Stimulated activated CD8-positive, alpha-beta memory T cell treated with anti-CD3 and anti-CD28 coated beads, Interleukin-12 subunit alpha, Interleukin-12 subunit beta, amount 100 ng/mL, for 1 hour (primary cell): ENCODE results near the gene PLA2G4A.

Experiments
- DNase-seq: peaks from one replicate; pipeline ENCODE4 v3.0.0-alpha.2; 2020; ENCODE audit warnings: low read depth

PLA2G4A gene

DNA sequence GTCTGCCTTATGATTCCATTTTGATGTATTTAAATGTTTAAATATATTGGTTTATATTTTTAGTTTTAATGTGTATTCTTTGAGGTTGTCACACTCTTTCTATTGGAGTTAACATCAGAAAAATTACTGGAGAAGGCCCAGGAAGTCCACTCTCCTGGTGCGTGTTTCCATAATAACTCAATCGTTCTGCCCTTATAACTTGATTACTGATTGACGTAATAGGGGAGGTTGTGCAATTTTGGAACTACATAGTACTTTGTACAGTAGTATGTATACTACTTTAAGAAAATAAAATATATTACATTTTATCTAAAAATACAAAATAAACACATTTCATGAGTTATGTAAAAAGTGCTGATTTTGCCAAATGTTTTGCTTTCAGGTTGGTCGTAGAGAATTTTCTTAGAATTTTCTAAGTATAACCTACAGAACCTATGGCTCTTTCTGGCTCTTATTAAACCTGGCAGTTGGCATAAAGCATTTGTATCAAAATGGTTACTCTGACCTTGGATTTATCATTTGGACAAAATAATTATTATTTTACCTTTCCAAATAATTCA, 5.7 kb downstream of the PLA2G4A start:
- DNase-seq = no peak

DNA sequence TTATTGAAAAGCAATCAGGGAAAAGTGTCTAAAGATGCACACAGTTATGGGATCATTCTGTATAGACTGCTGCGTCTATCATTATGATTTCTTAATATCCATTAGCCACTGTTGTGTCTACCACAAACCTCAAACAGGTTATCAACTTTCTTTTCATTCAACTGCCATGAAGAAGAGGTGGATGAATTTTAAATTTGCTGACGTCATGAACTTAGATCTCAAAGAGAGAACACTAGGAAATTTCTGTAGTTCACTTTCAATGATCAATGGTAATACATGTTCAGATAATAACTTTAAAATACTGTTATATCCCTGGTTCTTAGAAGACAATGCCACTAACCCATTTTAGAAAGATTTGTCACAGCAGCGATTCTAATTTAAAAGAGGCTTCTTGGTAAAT, 6.7 kb downstream of the PLA2G4A start:
- DNase-seq = no peak

DNA sequence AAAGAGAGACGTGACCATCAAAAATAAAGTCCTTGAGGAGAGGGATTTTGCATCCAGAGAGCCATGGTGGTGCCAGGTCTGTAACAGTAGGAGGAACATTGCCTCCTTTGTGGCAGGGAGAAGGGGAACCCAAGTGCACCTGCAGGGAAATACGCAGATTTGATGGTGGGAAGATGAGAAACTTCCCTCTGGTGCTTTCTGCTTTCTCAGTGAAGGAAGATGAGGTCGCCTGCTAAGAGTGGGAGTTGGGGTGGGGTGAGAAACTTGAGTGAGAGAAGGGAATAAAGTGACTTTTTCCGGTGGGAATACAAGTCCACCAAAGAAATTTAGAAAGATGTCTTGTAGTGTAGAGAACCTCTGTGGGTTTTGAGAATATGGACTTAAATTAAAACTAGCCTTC, 9.1 kb downstream of the PLA2G4A start:
- no peak for DNase-seq

DNA sequence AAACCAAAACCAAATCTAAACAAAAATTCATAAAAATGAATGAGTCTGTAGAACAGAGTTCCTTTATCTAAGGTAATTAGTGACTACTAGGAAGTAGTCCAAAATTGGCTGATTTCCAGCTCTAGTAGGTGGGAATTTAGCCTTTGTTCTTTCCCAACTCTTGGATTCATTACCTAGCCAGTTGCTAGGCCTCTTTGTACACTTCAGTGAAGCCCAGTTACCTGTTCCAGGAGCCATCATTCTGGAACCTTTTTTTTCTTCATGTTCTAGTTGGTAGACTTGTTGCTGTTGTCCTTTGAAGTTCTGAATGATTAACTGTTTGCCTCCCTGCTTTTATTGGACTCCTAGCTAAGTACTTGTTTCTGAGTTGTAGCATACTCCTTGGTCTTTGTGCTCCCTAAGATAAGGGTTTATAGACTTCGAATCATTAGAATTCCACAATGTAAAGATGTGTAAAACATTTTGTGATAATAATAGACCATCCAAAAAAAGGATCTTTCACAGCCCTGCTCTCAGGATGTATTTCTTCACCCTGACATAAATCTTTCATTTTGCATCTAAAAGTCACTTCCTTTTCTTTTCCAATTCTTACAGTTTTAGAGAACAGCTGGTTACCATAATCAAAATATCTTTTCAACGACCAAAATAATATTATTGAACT, 9.8 kb downstream of the PLA2G4A start:
- DNase-seq = no peak

DNA sequence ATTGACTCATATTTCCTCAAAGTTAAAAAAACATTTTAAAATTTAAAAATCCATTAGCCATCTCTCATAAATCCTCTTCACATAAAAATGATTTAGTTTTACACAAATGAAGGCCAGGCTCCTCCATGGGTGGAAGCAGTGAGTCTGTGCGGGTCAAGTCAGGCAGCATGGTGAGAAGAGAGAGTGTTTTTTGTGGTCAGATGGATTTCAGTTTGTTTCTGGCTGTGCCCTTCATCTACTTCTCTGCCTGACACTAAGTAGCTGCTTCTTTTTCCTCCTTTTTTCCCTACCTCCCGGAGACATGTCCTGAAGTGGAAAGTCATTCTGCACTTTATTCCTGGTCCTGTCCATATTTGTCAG, 10.3 kb downstream of the PLA2G4A start:
- DNase-seq = no peak

DNA sequence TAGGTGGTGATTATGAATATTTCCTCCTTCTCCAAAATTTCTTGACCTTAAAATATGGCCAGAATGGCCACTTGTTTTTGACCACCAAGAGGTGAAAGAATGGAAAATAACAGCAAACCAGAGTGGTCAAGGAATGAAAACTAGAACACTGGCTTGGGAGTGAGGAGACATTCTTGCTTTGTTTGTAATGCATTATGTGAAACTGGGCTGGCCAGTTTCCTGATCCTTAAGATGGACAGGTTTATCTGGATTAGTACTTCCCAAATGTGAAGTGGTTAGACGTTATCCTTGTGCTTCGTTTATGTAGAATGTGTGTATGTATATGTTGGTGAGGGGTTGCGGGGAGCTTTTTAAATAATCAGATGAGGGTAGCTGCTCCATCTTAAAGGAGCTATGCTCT, 12.8 kb downstream of the PLA2G4A start:
- DNase-seq = no peak

DNA sequence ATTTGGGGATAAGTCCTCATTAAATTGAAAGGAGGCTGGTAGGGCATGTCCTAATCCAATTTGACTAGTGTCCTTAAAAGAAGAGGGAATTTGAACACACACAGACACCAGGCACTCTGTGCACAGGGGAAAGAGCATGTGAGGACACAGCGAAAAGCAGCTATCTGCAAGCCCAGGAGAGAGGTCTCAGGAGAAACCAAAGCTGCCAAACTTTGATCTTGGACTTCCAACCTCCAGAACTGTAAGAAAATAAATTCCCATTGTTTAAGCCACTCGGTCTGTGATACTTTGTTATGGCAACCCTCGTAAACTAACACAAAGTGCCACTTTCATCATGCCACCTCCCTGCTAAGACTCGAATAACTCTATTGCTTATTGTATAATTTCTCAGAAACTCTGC, 13.8 kb downstream of the PLA2G4A start:
- no peak for DNase-seq

DNA sequence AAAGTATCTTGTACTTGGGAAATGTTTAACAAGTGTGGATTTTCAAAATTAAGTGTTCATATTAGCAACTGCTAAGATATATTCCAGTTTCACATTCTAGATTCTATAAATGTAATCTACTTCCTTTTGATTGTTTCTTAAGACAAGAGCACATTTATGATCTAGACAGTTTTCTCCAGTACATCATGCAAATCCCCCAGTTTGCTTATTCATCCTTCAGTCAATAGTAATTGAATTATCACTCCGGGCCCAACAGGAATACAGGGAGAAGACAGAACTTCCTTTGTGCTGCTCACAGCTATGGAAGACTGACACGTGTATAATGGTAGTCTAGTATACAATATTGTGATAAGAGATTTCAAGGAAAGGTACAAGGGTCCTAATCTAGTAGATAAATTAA, 14.5 kb downstream of the PLA2G4A start:
- DNase-seq = no peak

DNA sequence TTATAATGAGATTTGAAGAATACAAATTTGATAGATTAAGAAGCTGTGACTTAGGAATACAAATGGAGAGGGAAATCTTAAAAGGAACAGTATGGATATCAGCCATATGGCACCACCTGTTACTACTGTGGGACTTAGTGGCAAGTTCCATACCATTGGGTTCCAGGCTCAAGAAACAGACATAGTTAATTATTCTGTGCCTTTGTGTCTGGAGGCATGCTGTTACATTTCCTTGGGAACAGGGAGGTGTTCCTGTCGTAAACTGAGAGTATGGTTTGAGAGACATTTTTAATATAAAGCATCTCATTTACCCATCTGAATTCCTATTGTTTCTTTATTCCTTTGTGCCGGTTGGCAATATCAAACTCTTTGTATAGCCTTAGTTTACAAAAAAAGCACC, 15.2 kb downstream of the PLA2G4A start:
- DNase-seq = no peak

DNA sequence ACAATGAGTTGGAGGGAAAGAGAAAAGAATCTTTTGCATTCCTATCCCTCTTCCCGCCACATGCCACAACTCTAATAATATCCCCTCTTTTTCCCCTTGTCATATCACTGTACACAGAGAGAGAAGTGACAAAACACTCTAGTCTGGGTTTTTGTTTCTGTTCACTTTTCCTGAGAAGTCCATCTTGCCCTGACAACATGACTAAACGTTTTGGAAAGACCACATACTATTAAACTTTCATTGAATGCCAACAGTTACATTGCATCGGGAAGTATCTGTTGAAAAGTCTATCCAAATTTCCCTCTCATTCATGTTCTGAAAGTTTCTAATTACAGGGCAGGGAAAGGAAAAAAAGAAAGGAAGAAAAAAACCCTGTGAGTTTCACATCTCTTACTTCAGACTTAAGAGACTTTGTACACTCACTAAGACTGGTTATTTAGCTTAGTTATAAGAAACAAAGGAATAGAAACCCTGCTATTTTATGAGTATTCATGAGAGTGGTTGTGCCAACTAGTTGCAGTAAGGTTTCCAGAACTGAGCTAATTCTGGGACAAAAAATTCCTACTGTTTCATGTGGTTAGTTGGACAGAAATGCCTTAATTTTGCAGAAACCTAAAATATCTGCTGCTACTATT, 16.9 kb downstream of the PLA2G4A start:
- DNase-seq = no peak

DNA sequence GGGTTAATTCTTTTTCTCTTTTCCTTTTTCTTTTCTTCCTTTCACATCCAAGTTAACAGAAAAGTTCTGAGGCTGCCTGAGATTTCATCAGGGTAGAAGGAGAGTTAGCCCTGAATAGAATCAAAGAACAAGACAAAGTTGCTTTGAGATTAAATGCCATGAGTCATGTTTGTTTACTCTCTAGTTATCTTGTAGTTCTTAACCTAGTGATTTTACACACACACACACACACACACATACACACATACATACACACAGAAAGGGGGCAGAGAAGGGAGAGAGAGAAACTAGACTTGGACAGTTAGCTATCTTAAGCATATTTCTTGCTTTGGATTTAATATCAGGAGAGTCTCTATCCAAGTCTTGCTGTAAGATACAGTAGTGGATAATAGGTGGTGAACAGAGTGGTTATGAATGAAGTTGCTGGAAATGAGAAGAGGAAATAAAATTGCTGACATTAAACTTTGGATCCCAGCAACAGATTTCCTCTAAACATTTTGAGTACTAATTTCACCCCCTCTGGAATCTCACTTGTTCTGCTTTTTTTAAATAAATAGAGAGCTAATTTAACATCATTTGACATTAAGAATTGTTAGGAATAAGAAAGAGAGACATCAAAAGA, 19.9 kb downstream of the PLA2G4A start:
- no peak for DNase-seq

DNA sequence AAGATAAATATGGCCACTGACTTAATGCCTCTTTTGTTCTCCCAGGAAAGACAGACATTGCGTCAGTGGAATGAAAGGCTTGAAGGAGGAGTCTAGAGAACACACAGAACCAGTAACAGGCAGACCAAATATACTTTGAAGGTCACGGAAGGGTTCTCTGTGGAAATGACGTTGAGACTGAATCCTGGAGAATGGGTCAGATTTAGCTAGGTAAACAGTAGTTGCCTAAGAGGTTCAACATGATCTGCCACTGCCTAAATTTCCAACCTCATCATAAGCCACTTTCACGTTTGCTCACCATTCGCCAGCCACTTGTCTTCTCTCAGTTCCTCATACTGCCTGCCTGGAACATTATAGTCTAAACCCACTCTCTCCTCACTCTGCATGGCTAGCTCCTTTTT, 20.5 kb downstream of the PLA2G4A start:
- no peak for DNase-seq

DNA sequence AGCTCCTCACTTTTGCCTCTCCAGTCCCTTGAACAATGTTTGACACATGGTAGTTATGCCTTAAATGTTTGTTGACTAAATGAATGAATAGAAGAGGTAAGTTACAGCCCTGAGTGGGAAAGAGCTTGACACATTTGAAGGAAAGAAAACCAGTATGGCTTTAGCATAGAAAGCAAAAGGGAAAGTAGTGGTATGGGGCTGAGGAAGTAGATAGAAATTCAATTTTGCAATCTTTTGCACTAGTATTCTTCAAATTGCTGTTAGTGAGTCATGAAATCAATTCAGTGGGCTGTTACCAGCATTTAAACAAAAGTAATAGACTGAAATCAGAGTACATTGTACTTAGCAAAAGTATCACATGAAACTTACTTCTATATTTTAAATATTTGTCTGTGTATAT, 21.1 kb downstream of the PLA2G4A start:
- no peak for DNase-seq

DNA sequence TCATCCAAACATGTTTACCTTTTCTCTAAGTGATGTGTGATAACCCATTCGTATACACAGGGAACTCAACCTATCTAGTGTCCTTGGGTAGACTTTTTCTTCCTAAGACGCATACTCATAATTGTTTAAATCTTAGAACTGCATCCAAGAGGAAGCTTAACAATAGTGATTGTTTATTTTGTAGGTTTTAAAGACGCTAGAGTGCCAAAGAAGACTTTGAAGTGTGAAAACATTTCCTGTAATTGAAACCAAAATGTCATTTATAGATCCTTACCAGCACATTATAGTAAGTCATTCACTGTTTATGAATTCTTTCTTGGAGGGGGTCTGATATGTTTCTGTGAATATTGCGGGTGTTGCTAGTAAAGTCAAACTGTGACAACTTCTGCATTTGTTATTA, 25.4 kb downstream of the PLA2G4A start:
- no peak for DNase-seq

DNA sequence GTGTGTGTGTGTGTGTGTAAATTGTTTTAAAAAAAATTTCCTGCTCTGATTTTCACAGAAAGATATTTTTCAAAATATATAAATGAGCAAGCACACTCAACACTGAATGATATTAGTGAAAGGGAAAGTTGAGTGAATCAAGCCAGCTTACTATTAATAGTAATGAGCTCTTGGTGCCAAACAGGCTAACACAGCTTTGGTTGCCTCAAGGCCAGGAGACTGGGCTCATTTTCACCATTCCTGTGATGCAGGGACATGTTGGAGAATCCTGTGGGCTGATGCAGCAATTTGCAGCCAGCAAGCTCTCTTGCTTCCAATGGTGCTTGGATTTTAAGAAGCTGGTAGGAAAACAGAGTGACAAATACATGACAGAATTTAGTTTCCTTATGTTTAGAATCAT, 30.2 kb downstream of the PLA2G4A start:
- DNase-seq = no peak

DNA sequence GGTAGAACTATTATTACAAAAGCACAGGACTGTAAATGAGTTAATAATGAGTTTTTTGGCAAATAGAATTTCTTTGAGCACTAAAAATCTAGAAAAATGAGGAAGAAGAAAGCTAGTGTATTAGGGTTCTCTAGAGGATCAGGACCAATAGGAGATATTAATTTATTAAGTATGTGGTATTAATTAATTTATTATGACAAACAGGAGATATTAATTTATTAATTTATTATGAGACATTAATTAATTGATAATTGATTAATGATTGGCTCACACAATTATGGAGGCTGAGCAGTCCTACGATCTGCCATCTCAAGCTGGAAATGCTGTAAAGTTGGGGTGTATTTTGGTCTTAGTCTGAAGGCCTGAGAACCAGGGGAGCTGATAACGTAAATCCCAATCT, 31.2 kb downstream of the PLA2G4A start:
- no peak for DNase-seq

DNA sequence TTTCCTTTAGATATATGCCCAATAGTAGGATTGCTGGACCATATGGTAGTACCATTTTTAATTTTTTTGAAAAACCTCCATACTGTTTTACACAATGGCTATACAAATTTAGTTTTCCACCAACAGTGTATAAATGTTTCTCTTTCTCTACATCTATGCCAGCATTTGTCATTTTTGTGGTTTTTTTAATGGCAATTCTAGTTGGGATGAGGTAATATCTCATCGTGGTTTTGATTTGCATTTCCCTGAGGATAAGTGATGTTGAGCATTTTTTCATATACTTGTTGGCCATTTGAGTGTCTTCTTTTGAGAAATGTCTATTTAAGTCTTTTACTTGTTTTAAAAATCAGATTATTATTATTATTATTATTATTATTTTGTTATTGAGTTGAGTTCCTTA, 35.5 kb downstream of the PLA2G4A start:
- DNase-seq = no peak

DNA sequence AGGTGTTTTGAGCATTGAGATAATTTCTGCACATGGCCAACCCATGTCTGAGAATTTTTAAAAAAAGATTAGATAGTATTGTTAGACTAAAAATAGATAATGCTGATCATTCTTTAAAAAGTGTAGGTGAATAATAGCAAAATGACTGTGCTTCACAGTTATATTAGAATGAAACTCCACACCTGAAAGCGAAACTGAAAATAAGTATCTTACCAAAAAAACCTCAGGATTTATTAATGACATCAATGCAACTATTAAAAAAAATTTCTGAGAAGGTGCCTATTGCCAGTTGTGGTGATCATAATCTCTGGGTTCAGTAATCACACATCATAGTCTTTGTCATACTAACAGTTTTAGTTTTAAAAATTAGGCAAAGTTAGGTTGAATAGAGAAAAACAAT, 36.5 kb downstream of the PLA2G4A start:
- DNase-seq = no peak

DNA sequence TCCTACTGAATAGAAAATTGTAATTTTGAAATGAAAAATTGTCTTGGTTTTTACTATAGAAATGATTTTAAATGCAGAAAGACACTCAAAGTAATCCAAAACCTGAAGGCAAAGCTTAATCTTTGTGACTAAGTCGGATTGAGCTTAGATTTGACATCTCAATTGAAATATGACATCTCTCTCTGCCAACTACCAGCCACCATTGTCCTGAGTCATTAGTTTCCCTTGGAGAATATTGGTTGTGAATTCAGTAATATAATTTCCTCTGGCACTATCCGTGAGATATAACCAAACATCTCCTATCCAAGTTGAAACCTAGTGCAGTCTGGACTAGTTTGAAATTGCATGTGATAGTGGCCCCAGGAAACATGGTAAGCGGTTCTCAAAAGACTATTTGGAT, 37.1 kb downstream of the PLA2G4A start:
- no peak for DNase-seq

DNA sequence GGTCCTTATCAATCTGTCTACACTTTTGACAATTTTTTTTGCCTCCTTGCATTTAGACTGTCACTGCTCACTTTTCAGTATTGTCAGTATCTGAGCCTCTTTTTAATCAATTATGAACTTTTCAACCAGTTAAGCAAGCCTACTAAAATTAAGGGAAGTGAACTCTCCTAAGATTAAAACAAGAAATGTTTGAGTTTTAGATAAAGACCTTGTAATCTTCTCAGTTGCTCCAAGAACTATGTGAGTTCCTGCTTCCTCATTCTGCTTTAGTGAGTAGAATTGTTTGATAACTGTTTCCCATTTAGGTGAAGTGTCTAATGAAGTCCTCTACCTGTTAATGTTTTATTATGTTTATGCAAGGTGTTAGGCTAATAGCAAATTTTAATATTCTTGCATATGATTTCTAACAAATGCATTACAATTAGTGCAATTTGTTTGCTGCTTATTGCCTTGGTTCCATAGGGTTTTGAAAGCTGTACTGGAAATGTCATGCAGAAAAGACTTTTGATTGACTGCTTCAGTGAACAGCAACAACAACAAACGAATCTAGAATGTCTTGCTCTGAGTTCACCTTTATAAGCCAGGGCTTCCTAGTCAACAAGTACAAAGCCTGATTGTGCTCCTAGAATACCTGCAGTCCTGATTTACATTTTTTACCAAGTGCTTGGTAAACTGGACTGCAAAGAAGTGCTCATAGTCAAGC, 40.9 kb downstream of the PLA2G4A start:
- DNase-seq = no peak

DNA sequence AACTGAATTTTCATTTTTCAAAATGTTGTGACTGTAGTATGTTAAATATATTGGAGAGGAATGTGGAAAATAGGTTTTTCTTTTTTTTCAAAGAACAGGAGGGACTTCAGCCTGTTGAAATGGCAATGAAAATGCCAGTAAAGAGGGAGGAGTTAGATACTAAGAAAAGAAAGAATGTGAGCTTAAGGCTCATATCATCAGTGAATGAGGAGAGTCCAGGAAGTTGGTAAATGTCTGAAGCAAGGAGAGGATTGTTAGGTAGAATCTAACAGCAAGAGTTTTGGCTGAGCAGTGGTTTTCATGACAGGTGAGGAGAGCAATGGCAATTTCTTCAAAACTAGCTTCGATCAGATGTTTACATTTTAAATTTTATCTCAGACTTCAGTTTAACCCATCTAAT, 43.0 kb downstream of the PLA2G4A start:
- no peak for DNase-seq

DNA sequence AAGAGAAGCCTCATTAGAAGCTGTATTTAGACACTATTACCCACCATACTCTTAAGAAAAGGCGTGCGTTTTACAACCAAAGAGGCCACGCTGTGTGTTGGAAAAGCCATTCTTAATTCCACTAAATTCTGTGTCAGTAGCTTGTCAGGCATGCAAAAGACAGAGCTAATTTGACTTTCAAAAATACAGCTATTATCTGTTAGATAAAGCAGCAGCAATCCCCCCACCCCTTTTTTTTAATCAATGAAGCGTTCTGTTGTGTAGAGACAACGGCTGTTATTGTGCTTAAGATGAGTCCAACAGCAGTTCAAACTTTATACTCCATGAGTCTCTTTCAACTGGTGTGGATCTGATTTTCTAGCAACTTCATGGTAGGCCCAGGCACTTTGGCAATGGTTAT, 43.5 kb downstream of the PLA2G4A start:
- DNase-seq = no peak

DNA sequence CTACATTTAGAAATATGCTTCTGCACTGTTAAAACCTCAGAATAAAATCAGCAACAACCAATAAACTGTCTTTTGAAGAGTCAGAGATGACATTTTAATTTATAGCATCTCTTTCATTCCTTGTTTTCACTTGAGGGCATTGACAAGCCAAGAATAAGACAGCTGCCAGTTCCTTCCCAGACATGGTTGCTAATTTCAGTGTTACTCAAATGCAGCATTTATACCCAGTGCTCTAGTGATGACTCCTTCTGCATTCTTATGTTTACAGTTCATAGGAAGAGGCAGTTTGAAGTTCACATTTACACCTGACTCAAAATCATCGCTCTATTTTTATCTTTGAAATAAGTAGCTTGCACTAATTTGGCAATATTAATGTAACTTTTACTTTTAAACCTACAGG, 44.9 kb downstream of the PLA2G4A start:
- DNase-seq = no peak
